ENCODE data around the gene PTS.
A peak's percentile ranks its signal among the peaks of the same experiment; 100 is the strongest.

The PTS gene

GRCh38 chr11:112241486-112241885 is 15.3 kb downstream of the PTS start:
- no peak overlapping the region for H3K4me3 ChIP-seq (ENCODE audit: low read length)
- no peak for TF ChIP-seq CTCF (conservative IDR thresholded peaks at IDR 0.05; ENCODE audit: low read depth, low read length)
- peak; percentile 64 for DNase-seq (ENCODE audit: low read depth)

DNA sequence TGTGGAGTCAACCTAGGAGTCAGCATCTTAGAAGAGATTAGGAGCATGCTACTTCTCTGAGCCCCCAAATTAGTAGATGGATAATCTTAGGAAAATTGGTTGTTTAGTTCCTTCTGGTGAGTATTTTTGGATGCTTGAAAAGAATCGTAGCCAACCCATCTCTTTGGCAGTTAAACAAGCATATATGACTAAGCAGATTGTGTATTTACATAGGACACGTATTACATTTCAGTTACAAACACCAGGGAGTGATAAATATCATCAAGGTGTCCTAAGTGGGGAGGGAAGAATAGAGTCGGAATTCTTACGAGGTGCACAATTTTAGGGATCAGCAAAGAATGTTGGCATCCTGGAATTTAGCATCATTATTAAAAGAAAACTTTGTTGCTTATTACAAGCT is 21.0 kb downstream of the PTS start:
- DNase-seq (ENCODE audit: low read depth), result no peak
- TF ChIP-seq CTCF (conservative IDR thresholded peaks at IDR 0.05; ENCODE audit: low read depth, low read length), result no peak
- H3K4me3 ChIP-seq (ENCODE audit: low read length), result no peak overlapping the region

- TF ChIP-seq CTCF (conservative IDR thresholded peaks at IDR 0.05; ENCODE audit: low read depth, low read length), result no peak
- no peak for DNase-seq (ENCODE audit: low read depth)
- no peak overlapping the region for H3K4me3 ChIP-seq (ENCODE audit: low read length)
Measured at GRCh38 chr11:112248201-112248600, 22.0 kb downstream of the PTS start.

- TF ChIP-seq CTCF (conservative IDR thresholded peaks at IDR 0.05; ENCODE audit: low read depth, low read length), result no peak
- no peak for DNase-seq (ENCODE audit: low read depth)
- no peak overlapping the region for H3K4me3 ChIP-seq (ENCODE audit: low read length)
Measured at GRCh38 chr11:112249871-112250610, 23.8 kb downstream of the PTS start.

GRCh38 chr11:112253605-112254242 is 27.5 kb downstream of the PTS start:
- no peak for DNase-seq (ENCODE audit: low read depth)
- no peak overlapping the region for H3K4me3 ChIP-seq (ENCODE audit: low read length)
- no peak for TF ChIP-seq CTCF (conservative IDR thresholded peaks at IDR 0.05; ENCODE audit: low read depth, low read length)

DNA sequence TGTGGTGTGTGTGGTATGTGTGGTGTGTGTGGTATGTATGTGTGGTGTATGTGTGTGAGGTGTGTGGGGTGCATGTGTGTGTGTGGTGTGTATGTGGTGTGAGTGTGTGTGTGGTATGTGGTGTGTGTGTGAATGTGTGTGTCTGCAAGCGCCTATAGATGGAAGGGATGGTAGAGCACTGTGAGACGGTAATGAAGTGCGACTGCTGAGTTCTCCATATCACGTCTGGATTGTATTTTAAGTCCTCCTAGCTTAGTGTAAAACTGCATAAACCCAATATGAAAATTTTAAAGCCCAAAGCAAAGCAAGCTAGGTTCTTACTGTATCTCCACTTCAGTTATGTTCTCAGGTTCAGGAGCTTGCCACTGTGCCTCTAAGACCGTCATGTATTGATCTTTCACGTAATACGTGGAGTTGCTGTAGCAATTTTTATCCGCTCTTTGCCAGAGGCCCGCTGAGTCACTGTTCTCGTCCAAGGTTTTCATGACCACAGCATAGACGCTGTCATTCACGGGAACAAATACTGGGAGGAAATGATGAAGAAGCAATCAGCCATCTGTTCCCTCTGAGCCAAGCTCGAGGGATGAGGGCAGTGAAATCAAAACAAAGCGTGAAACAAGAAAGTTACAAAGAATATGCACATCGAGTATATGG is 29.0 kb downstream of the PTS start:
- DNase-seq (ENCODE audit: low read depth), result no peak
- no peak overlapping the region for H3K4me3 ChIP-seq (ENCODE audit: low read length)
- no peak for TF ChIP-seq CTCF (conservative IDR thresholded peaks at IDR 0.05; ENCODE audit: low read depth, low read length)

Measured in retinal pigment epithelial cell (primary cell).